GM21360 (cell line): ENCODE measurements around the gene CDH18.
"Not testable (repeated sequence)": the region's sequence is repeated elsewhere in the genome, so short reads cannot be mapped to it uniquely, and the experiment has no call there.

Source experiments
- ATAC-seq: cut with Tn5 transposase; IDR thresholded peaks from one replicate; pipeline ENCODE4 v1.9.1; 2021; ENCODE audit warnings: mild to moderate bottlenecking, moderate library complexity; ENCODE audit not compliant: unreplicated experiment

The CDH18 gene

DNA sequence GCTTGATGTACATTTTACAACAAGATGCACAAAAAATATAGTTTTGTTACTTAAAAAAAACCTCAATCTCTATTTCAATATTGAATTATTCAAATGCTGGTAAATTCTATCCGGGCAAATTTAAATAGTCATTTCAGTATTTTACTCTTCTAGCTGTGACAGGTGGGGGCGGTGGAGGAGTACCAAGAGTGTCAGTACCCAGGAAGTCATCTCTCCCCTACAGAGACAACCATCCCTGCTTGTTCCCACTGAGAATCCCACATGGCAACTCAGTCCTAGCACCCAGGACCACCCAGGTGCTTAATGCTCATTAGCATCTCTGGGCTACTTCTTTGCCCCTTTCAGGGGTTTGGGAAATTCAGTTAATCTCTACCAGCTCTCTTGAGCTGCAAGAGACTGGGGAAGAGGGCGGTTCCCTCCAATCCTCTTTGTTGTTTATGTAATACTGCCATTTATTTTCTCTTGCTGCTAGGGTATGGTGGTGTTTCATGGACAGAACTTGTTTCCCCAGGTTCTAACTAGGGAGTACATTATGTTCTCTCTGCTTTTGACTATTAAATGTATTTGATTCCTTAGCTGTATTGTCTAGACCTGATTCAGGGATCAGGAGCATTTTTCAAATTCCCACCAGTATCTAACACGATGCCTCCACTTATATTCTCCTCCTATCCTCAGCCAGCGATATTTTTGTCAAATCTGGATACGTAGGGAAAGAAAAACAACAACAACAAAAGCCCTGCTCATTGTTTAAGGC is 122.5 kb downstream of the CDH18 start:
- ATAC-seq, result no peak

DNA sequence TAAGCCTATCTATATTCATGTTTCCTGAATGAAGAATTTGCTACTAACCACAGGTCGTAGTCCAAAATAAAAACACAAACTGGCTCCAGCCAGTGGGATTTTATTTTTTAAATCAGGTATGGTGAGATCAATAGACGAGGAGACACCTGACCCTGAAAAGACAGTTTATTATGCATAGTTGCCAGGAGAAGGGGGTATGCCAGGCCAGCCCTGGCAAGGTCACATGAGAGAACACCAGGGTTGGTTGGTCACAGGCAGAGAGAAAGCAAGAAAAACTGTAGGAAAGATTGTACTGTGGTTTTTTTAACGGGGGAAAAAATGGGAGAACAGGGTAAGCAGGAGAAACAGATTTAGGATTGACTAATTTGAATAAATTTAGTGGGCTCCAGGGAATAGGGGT is 125.3 kb downstream of the CDH18 start:
- no peak for ATAC-seq

GRCh38 chr5:19859020-19859419 is 129.0 kb downstream of the CDH18 start:
- ATAC-seq, result no peak

- ATAC-seq, result no peak
Observed at GRCh38 chr5:19855931-19856330, 132.1 kb downstream of the CDH18 start.

DNA sequence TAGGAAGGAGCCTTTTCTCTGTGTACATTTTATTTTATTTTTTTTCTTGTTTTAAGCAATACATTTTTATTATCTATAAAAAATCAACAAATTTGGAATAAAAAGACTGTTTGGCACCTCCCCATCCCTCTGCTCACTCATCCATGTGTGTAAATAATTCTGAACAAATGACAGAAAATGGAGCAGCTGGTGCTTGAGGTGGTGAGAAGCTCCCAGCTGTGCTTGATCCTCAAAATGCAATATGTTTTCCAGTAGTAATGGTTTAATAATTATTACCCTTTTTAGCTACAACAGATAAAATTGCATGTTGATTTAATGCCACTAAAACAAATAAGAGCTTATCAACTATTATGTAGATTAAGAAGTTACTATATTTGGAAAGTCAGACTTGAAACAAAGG is 132.5 kb downstream of the CDH18 start:
- ATAC-seq, result no peak

GRCh38 chr5:19855031-19855430 is 133.0 kb downstream of the CDH18 start:
- ATAC-seq, result no peak

GRCh38 chr5:19853616-19854240 is 134.3 kb downstream of the CDH18 start:
- no peak for ATAC-seq

- no peak for ATAC-seq
Observed at GRCh38 chr5:19837536-19838174, 150.3 kb downstream of the CDH18 start.

GRCh38 chr5:19835442-19835841 is 152.6 kb downstream of the CDH18 start:
- no peak for ATAC-seq

DNA sequence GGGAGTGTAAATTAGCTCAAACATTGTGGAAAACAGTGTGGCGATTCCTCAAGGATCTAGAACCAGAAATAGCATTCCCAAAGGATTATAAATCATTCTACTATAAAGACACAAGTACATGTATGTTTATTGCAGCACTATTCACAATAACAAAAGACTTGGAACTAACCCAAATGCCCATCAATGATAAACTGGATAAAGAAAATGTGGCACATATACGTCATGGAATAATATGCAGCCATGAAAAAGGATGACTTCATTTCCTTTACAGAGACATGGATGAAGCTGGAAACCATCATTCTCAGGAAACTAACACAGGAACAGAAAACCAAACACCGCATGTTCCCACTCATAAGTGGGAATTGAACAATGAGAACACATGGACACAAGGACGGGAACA is 175.3 kb downstream of the CDH18 start:
- not testable (repeated sequence) for ATAC-seq

DNA sequence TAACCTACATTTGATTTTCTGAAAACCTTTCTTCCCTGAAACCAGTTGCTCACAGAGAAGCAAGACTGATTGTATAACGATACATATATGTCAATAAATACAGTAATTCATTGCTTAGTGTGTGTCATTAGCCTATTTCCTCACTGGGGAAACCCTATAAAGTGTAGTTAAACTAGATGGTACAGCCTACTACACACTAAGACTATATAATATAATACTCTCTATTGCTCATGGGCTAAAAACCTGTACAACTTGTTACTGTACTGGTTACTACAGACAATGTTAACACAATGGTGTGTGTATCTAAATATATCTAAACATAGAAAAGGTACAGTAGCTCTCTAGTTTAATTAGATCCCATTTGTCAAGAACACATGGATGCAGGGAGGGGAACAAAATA is 181.2 kb downstream of the CDH18 start:
- no peak for ATAC-seq

GRCh38 chr5:19802686-19803085 is 185.3 kb downstream of the CDH18 start:
- ATAC-seq, result no peak

DNA sequence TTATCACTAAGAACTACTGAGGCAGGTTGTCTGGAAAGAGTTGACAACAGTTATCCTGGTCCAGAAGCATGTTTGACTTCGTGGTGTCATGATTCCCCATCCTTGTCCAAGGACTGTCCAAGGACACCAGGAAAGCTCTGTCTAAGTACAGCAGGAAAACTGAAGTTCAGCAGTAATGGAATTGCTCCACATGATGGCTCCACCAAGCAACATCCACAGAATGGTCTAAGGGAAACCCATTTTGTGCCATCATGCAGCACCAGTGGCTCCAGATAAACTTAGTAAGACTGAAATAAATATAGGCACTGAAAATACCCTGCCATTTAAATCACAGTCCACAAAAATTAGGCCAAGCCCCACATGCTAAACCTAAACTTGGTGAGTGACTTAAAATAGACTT is 192.8 kb downstream of the CDH18 start:
- ATAC-seq, result no peak

- no peak for ATAC-seq
Observed at GRCh38 chr5:19790829-19791466, 197.1 kb downstream of the CDH18 start.

DNA sequence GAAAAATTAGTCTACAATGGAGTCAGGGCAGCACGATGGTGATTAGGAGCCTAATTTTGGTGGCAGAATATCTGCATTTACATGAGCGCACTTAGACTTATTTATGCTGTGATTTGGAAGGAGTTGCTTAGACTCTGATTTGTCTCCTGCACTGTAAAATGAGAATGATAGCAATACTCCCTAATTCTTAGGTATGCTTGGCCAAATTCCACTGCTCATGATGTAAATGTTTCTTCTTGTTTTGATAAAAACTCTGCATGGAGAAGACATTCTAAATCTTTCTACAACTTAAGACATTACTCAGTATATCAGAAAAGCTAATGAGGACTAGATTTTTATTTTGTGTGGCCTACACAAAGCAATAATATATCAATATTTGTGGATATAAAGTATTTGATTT is 205.4 kb downstream of the CDH18 start:
- ATAC-seq, result no peak

DNA sequence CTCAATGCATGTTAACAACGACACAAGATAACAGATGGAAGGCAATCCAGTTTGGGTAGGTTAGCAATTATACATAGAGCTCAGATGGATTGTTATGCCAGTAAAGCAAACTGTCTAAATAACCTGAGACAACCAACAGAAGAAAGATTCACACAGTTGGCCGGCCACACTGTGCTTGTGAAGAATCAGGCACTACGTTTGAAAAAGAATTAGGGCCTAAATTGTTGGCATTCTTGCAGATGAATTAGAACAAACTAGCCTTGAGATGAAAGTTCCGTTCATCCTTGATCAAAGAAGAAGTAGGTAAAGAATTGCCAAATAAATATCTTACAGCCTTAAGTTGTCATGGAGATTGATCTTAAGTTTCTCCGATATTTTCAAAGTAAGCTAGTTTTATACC is 210.6 kb downstream of the CDH18 start:
- ATAC-seq, result no peak

DNA sequence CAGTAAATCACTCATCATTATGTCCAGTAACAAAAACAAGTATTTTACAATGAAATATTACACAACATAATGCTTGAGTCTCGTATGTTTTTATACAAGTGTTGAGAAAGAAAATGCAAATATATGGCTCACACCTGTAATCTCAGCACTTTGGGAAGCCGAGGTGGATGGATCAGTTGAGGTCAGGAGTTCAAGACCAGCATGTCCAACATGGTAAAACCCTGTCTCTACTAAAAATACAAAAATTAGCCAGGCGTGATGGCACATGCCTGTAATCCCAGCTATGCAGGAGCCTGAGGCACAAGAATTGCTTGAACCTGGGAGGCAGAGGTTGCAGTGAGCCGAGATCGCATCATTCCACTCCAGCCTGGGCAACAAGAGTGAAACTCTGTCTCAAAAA is 211.1 kb downstream of the CDH18 start:
- not testable (repeated sequence) for ATAC-seq

DNA sequence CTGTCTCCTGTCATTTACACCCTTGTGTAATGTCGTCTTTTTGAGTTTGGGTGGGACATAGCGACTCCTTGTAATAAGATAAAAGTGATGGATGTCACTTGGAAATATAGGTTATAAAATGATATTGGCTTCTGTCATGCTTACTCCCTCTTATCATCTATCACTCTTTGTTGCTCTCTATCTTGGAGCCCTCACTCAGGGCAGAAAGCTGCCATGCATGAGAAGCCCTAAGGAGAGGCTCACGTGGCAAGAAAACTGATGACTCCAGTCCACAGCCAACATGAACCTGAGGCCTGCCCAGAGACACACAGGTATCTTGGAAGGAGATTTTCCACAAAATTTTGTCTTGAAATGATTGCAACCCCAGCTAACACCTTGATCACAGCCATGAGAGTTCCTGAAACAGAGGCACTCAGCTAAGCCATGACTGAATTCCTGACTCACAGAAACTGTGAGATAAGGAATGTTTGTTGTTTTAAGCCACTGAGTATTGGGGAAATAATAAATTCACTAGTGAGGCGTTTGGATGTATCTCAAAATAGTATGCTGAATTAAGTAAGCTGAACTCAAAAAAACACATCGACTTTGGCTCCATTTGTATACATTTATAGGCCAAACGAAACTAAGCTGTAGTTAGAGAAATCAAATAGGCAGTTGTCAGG is 216.7 kb downstream of the CDH18 start:
- ATAC-seq, result no peak

DNA sequence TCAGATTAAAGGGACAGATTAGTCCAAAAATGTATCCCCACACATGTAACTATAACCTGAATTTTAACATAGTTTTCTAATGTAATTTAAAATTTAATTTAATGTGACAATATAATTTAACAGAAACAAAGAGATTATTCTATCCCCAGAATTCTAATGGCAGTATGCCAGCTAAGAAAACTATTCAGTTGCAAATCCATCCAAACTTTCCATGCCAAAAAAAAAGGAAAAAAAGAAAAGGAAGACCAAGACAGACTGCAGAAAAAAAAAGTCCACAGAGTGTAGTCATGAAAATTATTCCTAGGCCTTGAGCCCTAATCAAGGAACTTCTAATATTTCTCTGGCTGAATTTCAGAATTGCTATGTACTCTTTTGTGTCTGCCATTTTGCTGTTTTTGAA is 217.6 kb downstream of the CDH18 start:
- no peak for ATAC-seq

DNA sequence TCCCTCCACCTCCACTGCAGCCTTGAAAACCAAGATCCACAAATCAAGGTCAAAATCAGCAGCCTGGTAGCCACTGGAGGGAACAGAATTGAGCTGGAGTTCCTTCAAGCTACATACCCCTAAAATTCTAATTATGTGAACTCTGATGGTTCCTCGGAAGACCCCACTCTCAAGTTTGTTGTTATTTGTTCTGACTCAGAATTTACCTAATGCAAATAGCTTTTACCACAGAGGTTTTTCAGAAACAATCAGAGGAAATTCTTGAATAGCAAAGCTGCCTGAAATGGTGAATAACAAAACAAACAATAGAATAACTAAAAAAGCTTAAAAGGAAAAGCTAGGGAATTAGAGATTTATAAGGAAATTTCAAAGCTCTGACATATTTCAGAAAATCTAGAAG is 220.0 kb downstream of the CDH18 start:
- no peak for ATAC-seq

DNA sequence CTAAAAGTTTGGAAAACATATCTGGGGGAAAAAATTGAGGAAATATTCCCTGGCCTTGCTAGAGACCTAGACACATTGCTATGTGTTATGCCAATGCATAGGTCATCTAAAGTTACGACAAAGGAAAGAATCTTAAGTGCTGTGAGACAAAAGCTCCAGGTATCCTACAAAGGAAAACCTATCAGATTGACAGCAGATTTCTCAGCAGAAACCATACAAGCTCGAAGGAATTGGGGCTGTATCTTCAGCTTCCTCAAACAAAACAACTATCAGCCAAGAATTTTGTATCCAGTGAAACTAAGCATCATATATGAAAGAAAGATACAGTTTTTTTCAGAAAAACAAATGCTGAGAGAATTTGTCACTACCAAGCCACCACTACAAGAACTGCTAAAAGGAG is 234.4 kb downstream of the CDH18 start:
- ATAC-seq, result no peak
